SK-N-MC (cell line): ENCODE results near the gene FAM149B1.

Experiments
- DNase-seq: peaks from one replicate; pipeline ENCODE4 v3.0.0-alpha.2; 2011; ENCODE audit warnings: low read depth, low spot score
- H3K27ac ChIP-seq: fragments of 200-600 bp; sonication (generic); 2 replicates; pipeline ENCODE4 v1.5.1; 2016; ENCODE audit warnings: mixed run types
- H3K36me3 ChIP-seq: fragments of 200-600 bp; sonication (generic); 2 replicates; pipeline ENCODE4 v1.6.1; 2017; ENCODE audit warnings: antibody characterized with exemption, low read length, mixed read lengths; ENCODE audit not compliant: insufficient read depth
- H3K4me3 ChIP-seq: fragments of 200-600 bp; sonication (generic); 2 replicates; pipeline ENCODE4 v1.5.1; 2016
- H3K9ac ChIP-seq: fragments of 200-600 bp; sonication (generic); 2 replicates; pipeline ENCODE4 v1.8.0; 2017; ENCODE audit warnings: mixed run types, mixed read lengths; ENCODE audit not compliant: insufficient read length
- H3K9me3 ChIP-seq: fragments of 200-600 bp; sonication (generic); 2 replicates; pipeline ENCODE4 v1.6.1; 2017; ENCODE audit warnings: low read depth, mild to moderate bottlenecking, antibody characterized with exemption, low read length, moderate library complexity, mixed read lengths
- EZH2 ChIP-seq: fragments of 200-600 bp; sonication (generic); IDR thresholded peaks from one replicate; pipeline ENCODE4 v1.6.1; 2017; ENCODE audit warnings: antibody characterized with exemption
- FOXP2 ChIP-seq: optimal IDR thresholded peaks from 2 replicates; pipeline ENCODE3; 2011; ENCODE audit warnings: mild to moderate bottlenecking, moderate library complexity; ENCODE audit not compliant: insufficient read depth; ENCODE audit errors: extremely low read length, control extremely low read depth
- POLR2AphosphoS5 ChIP-seq: IDR thresholded peaks from 2 replicates; pipeline ENCODE4 v1.6.1; 2012; ENCODE audit warnings: mild to moderate bottlenecking, low read depth, low read length, borderline replicate concordance

Gene FAM149B1

GRCh38 chr10:73186266-73186665, 18.3 kb downstream of the FAM149B1 start:
- Histone ChIP-seq H3K36me3 (no peaks in the 10 kb centered on the region; the same call in 1 of the 2 replicates), H3K9ac (no peak overlapping the region), H3K27ac (peak overlapping the region; percentile 36; the same call in 1 of the 2 replicates), H3K9me3 (no peaks in the 10 kb centered on the region), H3K4me3 (no peak overlapping the region)
- no peak for TF ChIP-seq EZH2
- TF ChIP-seq POLR2AphosphoS5: no peak
- TF ChIP-seq FOXP2: no peak
- DNase-seq: no peak

GRCh38 chr10:73190188-73190587, 22.3 kb downstream of the FAM149B1 start:
- no peaks in the 10 kb centered on the region for H3K36me3 ChIP-seq
- H3K4me3 ChIP-seq: no peak overlapping the region
- H3K9ac ChIP-seq: no peak overlapping the region
- DNase-seq: no peak
- TF ChIP-seq FOXP2 (no peak), EZH2 (no peak), POLR2AphosphoS5 (no peak)
- peak overlapping the region; percentile 92 for H3K27ac ChIP-seq
- no peaks in the 10 kb centered on the region for H3K9me3 ChIP-seq

DNA sequence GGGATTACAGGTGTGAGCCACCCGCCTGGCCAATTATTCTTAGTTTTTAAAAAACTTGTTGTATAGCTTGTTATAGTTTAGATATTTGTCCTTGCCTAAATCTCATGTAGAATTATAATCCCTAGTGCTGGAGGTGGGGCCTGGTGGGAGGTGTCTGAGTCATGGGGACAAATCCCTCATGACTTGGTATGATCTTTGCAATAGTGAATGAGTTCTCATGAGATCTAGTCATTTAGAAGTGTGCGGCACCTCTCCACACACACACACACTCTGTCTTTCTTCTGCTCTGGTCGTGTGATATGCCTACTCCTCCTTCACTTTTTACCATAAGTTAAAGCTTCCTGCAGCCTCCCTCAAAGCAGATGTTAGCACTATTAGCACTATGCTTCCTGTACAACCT, 37.2 kb downstream of the FAM149B1 start:
- no peaks in the 10 kb centered on the region for H3K36me3 ChIP-seq
- TF ChIP-seq EZH2: no peak
- TF ChIP-seq POLR2AphosphoS5: no peak
- no peak for TF ChIP-seq FOXP2
- no peak overlapping the region for H3K4me3 ChIP-seq
- no peaks in the 10 kb centered on the region for H3K9me3 ChIP-seq
- no peak overlapping the region for H3K9ac ChIP-seq
- DNase-seq: no peak
- H3K27ac ChIP-seq: no peak overlapping the region

DNA sequence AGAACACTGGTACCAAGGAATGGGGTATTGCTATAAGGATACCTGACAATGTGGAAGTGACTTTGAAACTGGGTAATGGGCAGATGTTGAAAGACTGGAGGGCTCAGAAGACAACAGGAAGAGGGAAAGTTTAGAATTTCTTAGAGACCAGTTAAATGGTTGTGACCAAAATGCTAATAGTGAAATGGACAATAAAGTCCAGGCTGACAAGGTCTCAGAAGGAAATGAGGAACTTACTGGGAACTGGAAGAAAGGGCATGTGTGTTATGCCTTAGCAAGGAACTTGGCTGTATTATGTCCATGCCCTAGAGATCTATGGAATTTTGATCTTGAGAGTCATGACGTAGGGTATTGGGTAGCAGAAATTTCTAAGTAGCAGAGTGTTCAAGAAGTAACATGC, 38.0 kb downstream of the FAM149B1 start:
- no peak for DNase-seq
- Histone ChIP-seq H3K27ac (no peak overlapping the region), H3K9me3 (no peaks in the 10 kb centered on the region), H3K4me3 (no peak overlapping the region), H3K9ac (no peak overlapping the region), H3K36me3 (no peaks in the 10 kb centered on the region)
- TF ChIP-seq EZH2 (no peak), POLR2AphosphoS5 (no peak), FOXP2 (no peak)

DNA sequence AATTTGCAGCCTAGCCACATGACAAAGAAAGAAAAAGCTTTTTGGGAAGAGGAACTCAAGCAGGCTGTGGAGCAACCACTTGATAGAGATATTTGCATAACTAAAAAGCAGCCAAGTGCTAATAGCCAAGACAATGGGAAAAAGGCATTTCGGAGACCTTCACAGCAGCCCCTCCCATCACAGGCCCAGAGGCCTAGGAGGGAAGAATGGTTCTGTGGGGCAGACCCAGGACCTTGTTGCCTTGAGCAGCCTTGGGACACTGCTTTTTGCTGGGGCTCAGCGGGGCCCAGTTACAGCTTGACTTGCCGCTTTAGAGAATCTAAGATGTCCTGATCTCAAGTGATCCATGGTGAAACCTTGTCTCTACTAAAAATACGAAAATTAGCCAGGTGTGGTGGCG, 38.5 kb downstream of the FAM149B1 start:
- H3K36me3 ChIP-seq: no peaks in the 10 kb centered on the region

DNA sequence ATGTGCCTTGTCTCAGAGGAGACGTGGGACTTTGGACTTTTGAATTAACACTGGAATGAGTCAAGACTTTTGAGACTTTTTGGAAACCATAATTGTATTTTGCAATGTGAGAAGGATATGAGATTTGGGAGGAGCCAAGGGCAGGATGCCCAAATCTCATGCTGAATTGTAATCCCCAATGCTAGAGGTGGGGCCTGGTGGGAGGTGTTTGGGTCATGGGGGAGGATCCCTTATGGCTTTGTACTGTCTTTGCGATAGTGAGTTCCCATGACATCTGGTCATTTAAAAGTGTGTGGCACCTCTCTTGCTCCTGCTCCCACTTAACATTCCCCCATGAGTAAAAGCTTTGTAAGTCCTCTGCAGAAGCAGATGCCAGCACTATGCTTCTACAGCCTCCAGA, 40.0 kb downstream of the FAM149B1 start:
- Histone ChIP-seq H3K27ac (peak overlapping the region; percentile 67), H3K36me3 (no peaks in the 10 kb centered on the region), H3K4me3 (peak overlapping the region; percentile 15; the same call in 1 of the 2 replicates), H3K9me3 (no peaks in the 10 kb centered on the region), H3K9ac (no peak overlapping the region)
- TF ChIP-seq EZH2 (no peak), POLR2AphosphoS5 (no peak), FOXP2 (no peak)
- DNase-seq: no peak

More for the DNA sequence above, 38.5 kb downstream of the FAM149B1 start:
- Histone ChIP-seq H3K9me3 (no peaks in the 10 kb centered on the region), H3K4me3 (no peak overlapping the region), H3K27ac (no peak overlapping the region), H3K9ac (no peak overlapping the region)
- no peak for DNase-seq
- TF ChIP-seq POLR2AphosphoS5 (no peak), FOXP2 (no peak), EZH2 (no peak)

- peak overlapping the region; percentile 67; the same call in 1 of the 2 replicates for H3K27ac ChIP-seq
- TF ChIP-seq POLR2AphosphoS5: no peak
- TF ChIP-seq EZH2: no peak
- TF ChIP-seq FOXP2: no peak
- DNase-seq: no peak
- no peaks in the 10 kb centered on the region for H3K36me3 ChIP-seq
- H3K9me3 ChIP-seq: no peaks in the 10 kb centered on the region
- H3K4me3 ChIP-seq: no peak overlapping the region
- no peak overlapping the region for H3K9ac ChIP-seq
These were observed 41.8 kb downstream of the FAM149B1 start for GRCh38 chr10:73209705-73210104.

DNA sequence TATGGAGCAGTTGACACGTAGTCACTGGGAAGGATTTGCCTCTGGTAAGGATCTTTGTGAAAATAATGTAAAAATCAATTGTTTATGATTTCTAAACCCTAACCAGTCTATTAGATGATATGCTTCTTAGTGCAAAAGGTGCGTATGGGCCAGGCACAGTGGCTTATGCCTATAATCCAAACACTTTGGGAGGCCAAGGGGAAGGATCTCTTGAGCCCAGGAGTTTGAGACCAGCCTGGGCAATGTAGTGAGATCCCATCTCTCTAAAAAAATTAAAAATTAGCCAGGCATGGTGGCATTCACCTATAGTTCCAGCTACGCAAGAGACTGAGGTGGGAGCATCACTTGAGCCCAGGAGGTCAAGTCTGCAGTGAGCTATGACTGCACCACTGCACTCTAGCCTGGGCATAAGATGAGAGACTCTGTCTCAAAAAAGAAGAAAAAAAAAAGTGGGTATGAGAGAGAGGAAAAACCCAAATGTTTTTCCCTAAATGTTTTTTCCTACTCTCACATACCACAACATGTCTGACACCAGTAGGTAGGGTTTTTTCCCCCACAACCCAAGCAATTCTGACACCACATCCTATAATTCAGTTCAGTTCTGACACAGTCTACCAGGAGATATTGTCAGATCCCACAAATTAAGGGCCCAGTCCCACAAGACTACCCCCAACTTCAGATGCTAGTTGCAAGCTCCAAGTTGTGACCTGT, 42.6 kb downstream of the FAM149B1 start:
- H3K4me3 ChIP-seq: no peak overlapping the region
- no peaks in the 10 kb centered on the region for H3K36me3 ChIP-seq
- H3K9ac ChIP-seq: no peak overlapping the region
- no peak overlapping the region for H3K27ac ChIP-seq
- H3K9me3 ChIP-seq: no peaks in the 10 kb centered on the region
- TF ChIP-seq POLR2AphosphoS5 (no peak), FOXP2 (no peak), EZH2 (no peak)
- DNase-seq: no peak

- TF ChIP-seq EZH2: no peak
- no peak for TF ChIP-seq POLR2AphosphoS5
- TF ChIP-seq FOXP2: no peak
- Histone ChIP-seq H3K4me3 (no peak overlapping the region), H3K27ac (no peak overlapping the region), H3K9me3 (no peaks in the 10 kb centered on the region), H3K9ac (no peak overlapping the region), H3K36me3 (no peaks in the 10 kb centered on the region)
- DNase-seq: no peak
These were observed 43.3 kb downstream of the FAM149B1 start for GRCh38 chr10:73211106-73211811.
